ENCODE results near the gene ARMC3.

GRCh38 chr10:23016636-23017035 lies 88.8 kb downstream of the ARMC3 start:
- TF ChIP-seq HOXB5 (CRISPR knock-in tag; IDR thresholded peaks at IDR 0.05) (no peak), POLR2A (IDR thresholded peaks at IDR 0.05; ENCODE audit: low read length) (no peak), REST (IDR thresholded peaks at IDR 0.05) (no peak), CTCF (IDR thresholded peaks at IDR 0.05) (no peak), HOXA7 (CRISPR knock-in tag; IDR thresholded peaks at IDR 0.05) (no peak), RCOR1 (IDR thresholded peaks at IDR 0.05; ENCODE audit: low read depth, low read length) (no peak), EP300 (IDR thresholded peaks at IDR 0.05) (no peak)
